ENCODE results near the gene FNDC3B.

DNA sequence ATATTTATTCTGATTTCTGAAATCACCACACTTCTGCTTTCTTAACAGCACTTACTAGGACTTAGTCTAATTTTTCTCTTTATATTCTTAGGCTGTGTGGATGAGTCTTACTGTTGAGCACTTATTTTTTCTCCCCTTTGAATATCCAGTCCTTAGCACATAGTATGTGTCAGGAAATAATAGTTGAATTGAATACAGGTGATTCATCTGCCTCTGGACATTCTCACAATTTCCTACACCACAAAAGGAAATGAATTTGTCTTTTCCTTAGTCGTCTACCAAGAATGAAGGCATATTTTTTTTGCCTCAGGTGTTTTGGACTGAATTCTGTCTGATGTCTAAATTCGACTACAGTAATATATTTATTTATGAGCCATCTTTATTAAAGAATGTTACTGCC is 204.6 kb downstream of the FNDC3B start:
- TF ChIP-seq, protein P1, sequence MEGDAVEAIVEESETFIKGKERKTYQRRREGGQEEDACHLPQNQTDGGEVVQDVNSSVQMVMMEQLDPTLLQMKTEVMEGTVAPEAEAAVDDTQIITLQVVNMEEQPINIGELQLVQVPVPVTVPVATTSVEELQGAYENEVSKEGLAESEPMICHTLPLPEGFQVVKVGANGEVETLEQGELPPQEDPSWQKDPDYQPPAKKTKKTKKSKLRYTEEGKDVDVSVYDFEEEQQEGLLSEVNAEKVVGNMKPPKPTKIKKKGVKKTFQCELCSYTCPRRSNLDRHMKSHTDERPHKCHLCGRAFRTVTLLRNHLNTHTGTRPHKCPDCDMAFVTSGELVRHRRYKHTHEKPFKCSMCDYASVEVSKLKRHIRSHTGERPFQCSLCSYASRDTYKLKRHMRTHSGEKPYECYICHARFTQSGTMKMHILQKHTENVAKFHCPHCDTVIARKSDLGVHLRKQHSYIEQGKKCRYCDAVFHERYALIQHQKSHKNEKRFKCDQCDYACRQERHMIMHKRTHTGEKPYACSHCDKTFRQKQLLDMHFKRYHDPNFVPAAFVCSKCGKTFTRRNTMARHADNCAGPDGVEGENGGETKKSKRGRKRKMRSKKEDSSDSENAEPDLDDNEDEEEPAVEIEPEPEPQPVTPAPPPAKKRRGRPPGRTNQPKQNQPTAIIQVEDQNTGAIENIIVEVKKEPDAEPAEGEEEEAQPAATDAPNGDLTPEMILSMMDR (IDR thresholded peaks at IDR 0.05) = no peak
- no peak for TF ChIP-seq ZFX (IDR thresholded peaks at IDR 0.05; ENCODE audit: borderline replicate concordance)
